Muscle layer of colon (tissue), 2 donors: ENCODE data around the gene MROH2B.

Experiments used
- H3K27ac ChIP-seq: one replicate; pipeline ENCODE4 v1.7.0; 2013; ENCODE audit warnings: low read depth, mild to moderate bottlenecking, low read length, moderate library complexity
- H3K27me3 ChIP-seq, 2 donors: one replicate each; pipeline ENCODE4 v1.7.0; 2013; ENCODE audit warnings: low read length in 2 of 2, mild to moderate bottlenecking in 2 of 2; ENCODE audit not compliant: insufficient read depth in 2 of 2, control insufficient read depth in 1 of 2
- H3K36me3 ChIP-seq: one replicate; pipeline ENCODE4 v1.7.0; 2013; ENCODE audit warnings: mild to moderate bottlenecking, low read length; ENCODE audit not compliant: insufficient read depth
- H3K4me1 ChIP-seq: one replicate; pipeline ENCODE4 v1.7.0; 2013; ENCODE audit warnings: mild to moderate bottlenecking, low read length; ENCODE audit not compliant: insufficient read depth
- H3K4me3 ChIP-seq, 2 donors: one replicate each; pipeline ENCODE4 v1.7.0; 2013; ENCODE audit warnings: low read length in 2 of 2, low read depth in 1 of 2, mild to moderate bottlenecking in 1 of 2, moderate library complexity in 1 of 2
- H3K9ac ChIP-seq: one replicate; pipeline ENCODE4 v1.7.0; 2013; ENCODE audit warnings: low read length
- H3K9me3 ChIP-seq: one replicate; pipeline ENCODE4 v1.7.0; 2013; ENCODE audit warnings: mild to moderate bottlenecking, low read length
- donor health status: abdominal sarcoma.
- donor health status: Adenocarcinoma of cecum.

Gene MROH2B

DNA sequence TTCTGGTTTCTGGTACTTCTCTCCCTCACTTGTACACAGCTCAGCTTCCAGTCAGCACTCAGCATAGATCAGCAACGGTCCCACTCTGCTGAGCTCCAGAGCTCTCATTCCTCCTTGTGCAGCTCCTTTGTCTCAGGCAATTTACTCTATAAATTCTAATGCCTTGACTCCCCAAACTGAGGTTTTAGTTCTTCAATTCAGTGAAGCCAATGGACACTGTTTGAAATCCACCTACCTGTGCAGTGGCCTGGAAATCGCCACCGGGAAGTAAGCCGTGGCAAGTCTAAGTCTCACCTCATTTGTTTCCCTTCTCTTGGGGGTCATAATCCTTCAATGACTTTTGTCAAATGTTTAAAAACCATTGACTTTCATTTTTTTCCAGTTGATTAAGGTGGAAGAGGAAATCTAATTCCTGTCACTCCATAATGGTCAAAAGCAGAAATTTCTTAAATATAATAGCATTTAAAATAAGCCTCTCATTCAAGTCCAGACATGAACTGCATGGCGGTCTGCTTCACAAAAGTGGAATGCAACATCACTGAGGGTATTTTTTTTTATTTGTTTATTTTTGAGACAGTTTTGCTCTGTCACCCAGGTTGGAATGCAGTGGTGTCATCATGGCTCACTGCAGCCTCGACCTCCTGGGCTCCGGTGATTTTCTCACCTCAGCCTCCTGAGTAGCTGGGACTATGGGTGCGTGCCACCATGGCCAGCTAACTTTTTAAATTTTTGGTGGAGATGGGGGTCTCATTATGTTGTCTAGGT is 82.2 kb downstream of the MROH2B start:
- Histone ChIP-seq H3K9me3 (no peaks in the 10 kb centered on the region), H3K9ac (no peak overlapping the region), H3K36me3 (no peaks in the 10 kb centered on the region), H3K4me3 (no peak overlapping the region), H3K4me1 (no peaks in the 10 kb centered on the region), H3K27ac (no peak overlapping the region), H3K27me3 (no peaks in the 10 kb centered on the region)

DNA sequence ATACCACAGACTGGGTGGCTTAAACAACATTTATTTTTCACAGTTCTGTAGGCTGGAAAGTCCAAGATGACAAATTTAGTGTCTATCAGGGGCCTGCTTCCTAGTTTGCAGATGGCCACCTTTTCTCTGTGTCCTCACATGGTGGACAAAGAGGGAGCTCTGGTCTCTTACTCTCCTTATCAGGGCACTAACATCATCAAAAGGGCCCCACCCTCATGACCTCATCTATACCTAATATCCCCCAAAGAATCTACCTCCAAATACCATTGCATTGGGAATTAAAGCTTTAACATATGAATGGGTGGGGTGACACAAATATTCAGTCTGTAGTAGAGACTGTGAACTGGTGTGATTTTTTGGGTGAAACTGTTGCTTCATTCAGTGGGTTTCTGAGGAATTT is 83.8 kb downstream of the MROH2B start:
- H3K4me1 ChIP-seq = no peaks in the 10 kb centered on the region
- H3K9me3 ChIP-seq = no peaks in the 10 kb centered on the region
- no peak overlapping the region for H3K9ac ChIP-seq
- H3K27ac ChIP-seq = no peak overlapping the region
- H3K36me3 ChIP-seq = no peaks in the 10 kb centered on the region
- no peaks in the 10 kb centered on the region for H3K27me3 ChIP-seq
- no peak overlapping the region for H3K4me3 ChIP-seq

GRCh38 chr5:40986666-40987065 is 84.5 kb downstream of the MROH2B start:
- Histone ChIP-seq H3K4me3 (no peak overlapping the region), H3K36me3 (no peaks in the 10 kb centered on the region), H3K9ac (no peak overlapping the region), H3K4me1 (no peaks in the 10 kb centered on the region), H3K27ac (no peak overlapping the region), H3K9me3 (no peaks in the 10 kb centered on the region), H3K27me3 (no peaks in the 10 kb centered on the region)

DNA sequence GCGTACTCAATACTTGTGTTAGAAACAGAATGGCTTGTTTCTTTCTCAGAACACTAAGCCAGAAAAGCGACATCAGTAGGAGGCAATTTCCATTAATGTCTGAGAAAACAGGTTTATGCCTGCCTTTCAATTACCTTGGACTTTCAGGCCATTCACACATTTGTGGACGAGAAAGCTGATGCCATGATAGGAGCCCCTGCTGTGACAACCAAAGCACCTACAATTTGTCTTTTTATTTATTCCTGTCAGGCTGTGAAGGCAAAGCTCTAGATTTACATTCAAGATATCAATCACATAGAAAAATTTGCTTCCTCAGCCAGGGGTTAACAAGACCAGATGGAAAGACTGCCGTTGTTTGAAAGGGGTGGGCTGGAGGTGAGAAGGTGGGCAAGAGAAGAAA is 85.6 kb downstream of the MROH2B start:
- Histone ChIP-seq H3K27ac (no peak overlapping the region), H3K36me3 (peaks cover 3% of the 10 kb centered on the region), H3K4me3 (no peak overlapping the region), H3K9ac (no peak overlapping the region), H3K27me3 (no peaks in the 10 kb centered on the region), H3K4me1 (no peaks in the 10 kb centered on the region), H3K9me3 (no peaks in the 10 kb centered on the region)

- no peak overlapping the region for H3K27ac ChIP-seq
- H3K9ac ChIP-seq = no peak overlapping the region
- no peaks in the 10 kb centered on the region for H3K9me3 ChIP-seq
- no peak overlapping the region for H3K4me3 ChIP-seq
- H3K36me3 ChIP-seq = peaks cover 6% of the 10 kb centered on the region
- no peaks in the 10 kb centered on the region for H3K27me3 ChIP-seq
- H3K4me1 ChIP-seq = no peaks in the 10 kb centered on the region
Measured at GRCh38 chr5:40984884-40985283, 86.3 kb downstream of the MROH2B start.

GRCh38 chr5:40983781-40984180 is 87.4 kb downstream of the MROH2B start:
- no peaks in the 10 kb centered on the region for H3K9me3 ChIP-seq
- H3K9ac ChIP-seq = no peak overlapping the region
- no peaks in the 10 kb centered on the region for H3K4me1 ChIP-seq
- no peaks in the 10 kb centered on the region for H3K27me3 ChIP-seq
- H3K36me3 ChIP-seq = peaks cover 6% of the 10 kb centered on the region
- no peak overlapping the region for H3K27ac ChIP-seq
- no peak overlapping the region for H3K4me3 ChIP-seq

GRCh38 chr5:40981420-40981819 is 89.7 kb downstream of the MROH2B start:
- Histone ChIP-seq H3K9me3 (no peaks in the 10 kb centered on the region), H3K27ac (no peak overlapping the region), H3K36me3 (peaks cover 6% of the 10 kb centered on the region), H3K27me3 (no peaks in the 10 kb centered on the region), H3K4me1 (peaks cover under 1% of the 10 kb centered on the region), H3K9ac (no peak overlapping the region), H3K4me3 (no peak overlapping the region)

DNA sequence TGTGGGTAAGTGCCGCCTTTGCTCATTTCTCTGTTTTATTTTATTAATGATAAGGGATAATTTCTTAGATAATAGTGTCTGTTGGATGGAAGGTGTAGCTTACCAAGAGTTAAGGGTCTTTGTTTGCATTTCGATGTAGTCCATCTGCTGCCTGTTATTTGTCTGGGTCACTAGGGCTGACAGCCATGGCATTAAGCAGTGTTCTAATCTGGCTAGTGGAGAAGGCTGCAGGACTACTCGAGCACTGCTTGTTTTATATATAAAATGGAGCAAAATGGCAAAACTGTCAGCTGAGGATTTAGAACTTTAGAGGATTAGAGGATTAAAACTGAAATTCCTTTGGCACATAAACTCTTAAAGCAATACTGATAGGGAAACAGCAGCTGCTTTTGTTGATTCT is 94.3 kb downstream of the MROH2B start:
- Histone ChIP-seq H3K9ac (no peak overlapping the region), H3K4me3 (no peak overlapping the region), H3K27me3 (no peaks in the 10 kb centered on the region), H3K27ac (no peak overlapping the region), H3K36me3 (peaks cover 6% of the 10 kb centered on the region), H3K4me1 (peaks cover 5% of the 10 kb centered on the region), H3K9me3 (no peaks in the 10 kb centered on the region)

DNA sequence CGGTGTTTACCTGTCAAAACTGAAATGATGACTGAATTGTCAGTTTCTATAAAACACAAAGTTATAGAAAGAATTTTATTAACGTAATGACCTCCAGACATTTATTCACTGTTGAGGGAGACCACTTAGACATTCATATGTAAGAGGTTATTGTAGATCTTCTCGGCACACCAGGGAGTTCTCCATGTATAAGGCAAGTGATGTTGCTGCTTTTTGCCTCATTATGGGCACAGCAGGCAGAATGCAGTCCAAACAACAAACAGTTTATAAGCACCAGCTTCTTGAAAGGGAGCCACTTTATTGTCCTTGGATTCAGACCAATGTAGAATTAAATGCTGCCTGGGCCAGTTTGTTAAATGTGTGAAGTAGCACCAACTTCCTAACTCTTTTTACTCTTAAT is 95.1 kb downstream of the MROH2B start:
- H3K9me3 ChIP-seq = no peaks in the 10 kb centered on the region

DNA sequence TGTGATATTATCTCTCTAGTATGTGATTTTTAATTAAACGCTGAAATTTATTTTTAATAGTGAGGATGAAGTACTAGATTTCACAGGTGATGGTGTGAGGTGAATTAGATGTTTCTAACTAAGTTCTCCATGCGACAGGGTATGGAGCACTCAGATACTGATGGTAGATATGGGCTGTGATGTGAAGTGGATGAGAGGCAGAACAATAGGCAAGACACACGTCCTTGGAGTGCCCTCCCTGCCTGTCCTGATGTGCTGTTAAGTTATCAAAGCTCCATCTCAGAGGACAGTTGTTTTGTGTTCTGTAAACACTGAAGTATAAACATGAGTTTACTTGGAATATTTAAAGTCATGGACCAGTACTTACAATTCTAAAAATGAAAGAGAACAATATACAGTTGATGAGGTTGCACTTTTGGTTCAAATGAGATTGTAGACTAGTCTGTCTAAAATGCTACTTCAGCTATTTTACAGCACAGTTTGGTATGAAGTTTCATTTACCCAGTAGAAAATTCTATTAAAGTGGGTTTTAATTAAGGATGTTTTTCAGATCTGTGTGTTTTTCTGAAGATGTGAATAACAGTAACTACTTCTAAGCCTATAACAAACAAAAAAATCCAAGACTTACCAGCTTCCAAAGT is 97.7 kb downstream of the MROH2B start:
- Histone ChIP-seq H3K27me3 (no peaks in the 10 kb centered on the region), H3K36me3 (no peaks in the 10 kb centered on the region), H3K9ac (no peak overlapping the region), H3K4me1 (peaks cover 5% of the 10 kb centered on the region), H3K27ac (no peak overlapping the region), H3K4me3 (no peak overlapping the region), H3K9me3 (no peaks in the 10 kb centered on the region)

More for the DNA sequence above, 95.1 kb downstream of the MROH2B start:
- Histone ChIP-seq H3K27me3 (no peaks in the 10 kb centered on the region), H3K27ac (no peak overlapping the region), H3K9ac (no peak overlapping the region), H3K4me1 (peaks cover 5% of the 10 kb centered on the region), H3K4me3 (no peak overlapping the region), H3K36me3 (peaks cover 6% of the 10 kb centered on the region)

DNA sequence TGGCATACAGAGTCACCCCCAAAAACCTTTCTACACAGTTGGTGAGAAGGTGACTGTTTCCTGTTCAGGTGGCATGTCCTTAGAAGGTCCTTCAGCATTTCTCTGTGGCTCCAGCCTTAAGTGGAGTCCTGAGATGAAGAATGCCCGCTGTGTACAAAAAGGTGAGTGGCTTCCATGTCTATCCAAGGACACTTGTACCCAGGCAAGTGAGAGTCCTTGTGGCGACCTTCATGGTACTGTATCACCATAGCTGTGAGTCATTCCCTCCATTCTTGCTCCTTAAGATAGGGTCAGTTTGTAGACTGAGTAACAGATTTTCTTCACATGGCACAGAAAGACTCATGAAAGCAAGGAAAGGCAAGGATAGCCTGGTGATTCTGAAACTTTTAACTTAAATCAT is 98.7 kb downstream of the MROH2B start:
- Histone ChIP-seq H3K27me3 (no peaks in the 10 kb centered on the region), H3K9me3 (no peaks in the 10 kb centered on the region), H3K27ac (no peak overlapping the region), H3K4me3 (no peak overlapping the region), H3K4me1 (peaks cover 5% of the 10 kb centered on the region), H3K9ac (no peak overlapping the region), H3K36me3 (no peaks in the 10 kb centered on the region)
